ENCODE measurements around the gene RASSF8. TPM values are rescaled to one million over a fixed set of nuclear protein-coding genes. Genes with fewer than 3 reads are reported as not detected.

The RASSF8 gene
- total RNA-seq, 4 donors from 2014 or later, result 32.0 to 79.5 (median 50.8) TPM

DNA sequence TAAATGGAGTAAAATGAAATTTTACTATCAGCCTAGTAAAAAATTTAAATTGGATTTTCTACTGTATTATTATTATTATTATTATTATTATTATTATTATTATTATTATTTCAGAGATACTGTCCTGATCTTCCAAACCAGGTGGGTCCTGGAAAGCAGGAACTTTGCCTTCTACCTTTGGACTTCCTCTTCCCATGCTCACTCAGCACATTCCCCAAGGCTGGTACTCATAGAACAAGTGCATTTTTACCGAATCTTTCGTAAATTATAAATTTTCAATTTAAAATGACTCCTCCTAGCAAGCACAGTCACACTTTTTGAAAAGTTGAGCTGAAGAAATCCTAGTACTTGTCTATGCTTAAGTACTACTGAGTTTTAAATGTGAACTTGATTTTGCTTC lies 136.7 kb downstream of the RASSF8 start:
- no peak for DNase-seq (ENCODE audit: low spot score)
- no peak for ATAC-seq (ENCODE audit: low FRiP score)
- no peak for TF ChIP-seq CTCF (IDR thresholded peaks at IDR 0.05)

DNA sequence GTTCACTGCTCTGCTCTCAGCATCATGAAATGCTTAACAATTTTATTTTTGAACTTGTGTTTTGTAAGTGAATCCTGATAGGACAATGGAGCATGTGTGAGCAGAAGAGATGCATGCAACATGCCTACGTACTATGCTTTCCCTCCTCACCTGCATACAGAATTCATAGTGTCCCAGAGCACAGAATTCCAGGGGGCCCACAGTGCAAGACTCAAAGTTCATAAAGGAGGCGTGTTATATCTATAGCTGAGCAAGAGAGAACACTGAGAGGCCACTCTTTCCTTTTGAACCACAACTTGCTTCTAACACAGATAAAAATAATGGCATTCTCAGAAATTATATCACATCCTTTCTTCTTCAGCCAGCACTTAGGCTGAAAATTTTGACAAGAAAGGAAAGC lies 137.6 kb downstream of the RASSF8 start:
- DNase-seq (ENCODE audit: low spot score) (no peak), ATAC-seq (ENCODE audit: low FRiP score) (no peak)
- TF ChIP-seq CTCF (IDR thresholded peaks at IDR 0.05), result no peak

GRCh38 chr12:26097046-26097878 lies 138.8 kb downstream of the RASSF8 start:
- ATAC-seq (ENCODE audit: low FRiP score) (peak; percentile 93), DNase-seq (ENCODE audit: low spot score) (no peak)

DNA sequence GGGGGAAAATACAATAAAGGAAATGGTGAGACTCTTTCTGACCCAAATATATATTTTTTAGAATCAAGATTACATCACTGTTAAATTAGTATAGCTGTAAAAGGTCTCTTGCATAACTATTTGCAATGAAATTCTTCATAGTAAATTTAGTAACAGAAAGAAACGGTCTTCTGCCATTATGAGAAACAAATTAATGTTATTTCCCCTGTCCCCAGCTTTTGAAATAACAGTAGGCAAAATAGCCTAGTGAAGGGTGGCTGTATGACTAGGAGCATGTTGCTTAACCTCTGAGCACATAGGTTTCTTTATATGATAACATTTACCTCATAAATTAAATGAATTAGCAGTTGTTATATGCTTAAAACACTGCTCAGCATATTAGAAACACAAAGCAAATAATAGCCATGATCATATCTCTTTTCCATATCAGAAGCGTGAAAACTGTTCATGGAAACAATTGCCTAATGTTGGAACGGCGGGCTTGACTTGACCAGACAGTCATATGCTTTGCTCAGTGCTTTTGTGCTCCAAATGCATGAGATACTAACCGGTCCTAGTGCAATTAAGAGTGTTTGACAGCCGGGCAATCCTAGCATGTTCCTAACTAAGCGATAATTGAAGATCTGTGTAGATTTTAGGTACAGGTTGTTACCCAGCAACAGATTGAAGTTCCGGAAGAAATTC lies 142.3 kb downstream of the RASSF8 start:
- no peak for TF ChIP-seq CTCF (IDR thresholded peaks at IDR 0.05)
- no peak for ATAC-seq (ENCODE audit: low FRiP score)

More at GRCh38 chr12:26097046-26097878, 138.8 kb downstream of the RASSF8 start:
- peak in 1 of 3 donors; percentile 70 for TF ChIP-seq CTCF (IDR thresholded peaks at IDR 0.05)

DNA sequence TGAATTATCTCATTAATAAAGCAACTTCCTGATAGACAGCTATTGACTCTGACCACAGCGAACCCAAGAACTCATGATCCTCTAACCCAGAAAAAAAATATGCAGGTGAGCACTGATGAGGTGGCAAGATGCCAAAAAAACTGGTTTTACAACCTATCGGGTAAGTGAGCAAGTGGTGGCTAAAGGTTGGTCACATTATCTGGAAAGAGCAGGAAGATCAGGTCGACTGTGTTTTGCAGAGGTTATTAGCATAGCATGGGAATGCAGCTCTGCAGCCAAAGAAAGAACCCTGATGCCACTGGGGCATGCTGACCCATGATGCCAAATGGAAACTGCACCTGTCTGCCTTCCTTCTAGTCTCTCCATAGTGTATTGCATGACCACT lies 142.9 kb downstream of the RASSF8 start:
- ATAC-seq (ENCODE audit: low FRiP score), result no peak
- no peak for DNase-seq (ENCODE audit: low spot score)
- no peak for TF ChIP-seq CTCF (IDR thresholded peaks at IDR 0.05)

More for the DNA sequence above, 142.3 kb downstream of the RASSF8 start:
- DNase-seq (ENCODE audit: low spot score), result no peak

GRCh38 chr12:26101763-26102162 lies 143.3 kb downstream of the RASSF8 start:
- ATAC-seq (ENCODE audit: low FRiP score) (no peak), DNase-seq (ENCODE audit: low spot score) (no peak)
- no peak for TF ChIP-seq CTCF (IDR thresholded peaks at IDR 0.05)

All from omental fat pad (tissue), 4 donors.